Ureter (tissue), 1 donor: Measurements from ENCODE around the gene HS2ST1. TPM values are rescaled to one million over a fixed set of nuclear protein-coding genes. Genes with fewer than 3 reads are reported as not detected.

ENCODE experiments used
- DNase-seq: peaks from one replicate; pipeline ENCODE4 v3.0.0-alpha.2; 2020; ENCODE audit warnings: low spot score
- total RNA-seq: library from RNA; stranded (reverse); gene quantifications from one replicate; pipeline ENCODE4 v1.2.4, GENCODE V29; 2023
- donor health status: DM: yes; HTN: yes; CAD: no.

HS2ST1 gene
- total RNA-seq, 1 donor from 2014 or later, result 25.6 TPM

- DNase-seq, result no peak
Measured at GRCh38 chr1:87108814-87109411, 194.5 kb downstream of the HS2ST1 start.

GRCh38 chr1:87111659-87112371, 197.4 kb downstream of the HS2ST1 start:
- no peak for DNase-seq

GRCh38 chr1:87113313-87113712, 198.9 kb downstream of the HS2ST1 start:
- no peak for DNase-seq

GRCh38 chr1:87115317-87115890, 201.0 kb downstream of the HS2ST1 start:
- DNase-seq, result no peak

- no peak for DNase-seq
Measured at GRCh38 chr1:87115891-87116290, 201.5 kb downstream of the HS2ST1 start.

- no peak for DNase-seq
Measured at GRCh38 chr1:87117761-87118368, 203.4 kb downstream of the HS2ST1 start.

- DNase-seq, result no peak
Measured at GRCh38 chr1:87119541-87120140, 205.2 kb downstream of the HS2ST1 start.

GRCh38 chr1:87120779-87121178, 206.3 kb downstream of the HS2ST1 start:
- DNase-seq, result no peak

GRCh38 chr1:87121711-87122163, 207.3 kb downstream of the HS2ST1 start:
- DNase-seq, result no peak

GRCh38 chr1:87122243-87122642, 207.8 kb downstream of the HS2ST1 start:
- DNase-seq, result no peak

- DNase-seq, result no peak
Measured at GRCh38 chr1:87123610-87124009, 209.2 kb downstream of the HS2ST1 start.

- DNase-seq, result no peak
Measured at GRCh38 chr1:87126886-87127505, 212.6 kb downstream of the HS2ST1 start.

- no peak for DNase-seq
Measured at GRCh38 chr1:87127581-87127980, 213.1 kb downstream of the HS2ST1 start.

- no peak for DNase-seq
Measured at GRCh38 chr1:87129038-87129437, 214.6 kb downstream of the HS2ST1 start.

GRCh38 chr1:87129606-87130005, 215.2 kb downstream of the HS2ST1 start:
- no peak for DNase-seq

- DNase-seq, result no peak
Measured at GRCh38 chr1:87130438-87130837, 216.0 kb downstream of the HS2ST1 start.

GRCh38 chr1:87131809-87132283, 217.4 kb downstream of the HS2ST1 start:
- DNase-seq, result peak; percentile 83

- DNase-seq, result no peak
Measured at GRCh38 chr1:87132284-87132870, 217.9 kb downstream of the HS2ST1 start.

GRCh38 chr1:87134061-87134460, 219.6 kb downstream of the HS2ST1 start:
- no peak for DNase-seq

GRCh38 chr1:87134625-87135328, 220.3 kb downstream of the HS2ST1 start:
- DNase-seq, result no peak

- DNase-seq, result no peak
Measured at GRCh38 chr1:87135329-87135712, 220.9 kb downstream of the HS2ST1 start.
